ENCODE measurements around the gene LY6G6C. TPM values are rescaled to one million over a fixed set of nuclear protein-coding genes. Genes with fewer than 3 reads are reported as not detected.

LY6G6C gene
- total and polyA plus RNA-seq, 2 of the 13 experiments (the other 11 are each of a cell fraction or from before 2014, with no cell fraction given), result 0.15 TPM; not detected in 1

GRCh38 chr6:31736021-31736767, 14.6 kb upstream of the LY6G6C start, which contains the start of gene CLIC1 (continued):
- TF ChIP-seq HNRNPUL1 (IDR thresholded peaks at IDR 0.05; ENCODE audit: low read depth, low read length) (no peak), ZNF572 (CRISPR knock-in tag; IDR thresholded peaks at IDR 0.05) (no peak), TFDP2 (CRISPR knock-in tag; IDR thresholded peaks at IDR 0.05) (no peak; the same call in none of the 2 replicates), ZNF788 (CRISPR knock-in tag; IDR thresholded peaks at IDR 0.05; ENCODE audit: borderline replicate concordance) (peak; percentile 52; the same call in 1 of the 2 replicates), FOXO4 (CRISPR knock-in tag; conservative IDR thresholded peaks at IDR 0.05) (no peak), ZNF777 (CRISPR knock-in tag; IDR thresholded peaks at IDR 0.05) (no peak; the same call in 1 of the 2 replicates), SIN3B (IDR thresholded peaks at IDR 0.05; ENCODE audit: low read length) (peak; percentile 38; the same call in 1 of the 2 replicates), ATAD3A (CRISPR knock-in tag; IDR thresholded peaks at IDR 0.05) (no peak), GZF1 (CRISPR knock-in tag; IDR thresholded peaks at IDR 0.05) (peak; percentile 36; the same call in 1 of the 2 replicates), NR2C2 (CRISPR knock-in tag; IDR thresholded peaks at IDR 0.05; ENCODE audit: borderline replicate concordance) (no peak; the same call in none of the 2 replicates), ZNF407 (CRISPR knock-in tag; IDR thresholded peaks at IDR 0.05; ENCODE audit: not compliant biosample characterization) (no peak), HOXD1 (CRISPR knock-in tag; IDR thresholded peaks at IDR 0.05) (no peak)

All from HepG2 (cell line).